ENCODE results near the gene NPLOC4.
"Not testable (repeated sequence)": the region's sequence is repeated elsewhere in the genome, so short reads cannot be mapped to it uniquely, and the experiment has no call there.

GRCh38 chr17:81531998-81532404 is 104.9 kb downstream of the NPLOC4 start:
- not testable (repeated sequence) for TF ChIP-seq PHF8 (CRISPR knock-in tag; IDR thresholded peaks at IDR 0.05); ZC3H4 (CRISPR knock-in tag; IDR thresholded peaks at IDR 0.05; ENCODE audit: borderline replicate concordance); POLR2G (IDR thresholded peaks at IDR 0.05; ENCODE audit: low read depth, low read length); NFKBIZ (CRISPR knock-in tag; IDR thresholded peaks at IDR 0.05); RAD21 (CRISPR knock-in tag; IDR thresholded peaks at IDR 0.05); HOMEZ (CRISPR knock-in tag; IDR thresholded peaks at IDR 0.05; ENCODE audit: low read depth); ZNF784 (CRISPR knock-in tag; IDR thresholded peaks at IDR 0.05; ENCODE audit: borderline replicate concordance); ZXDC (CRISPR knock-in tag; IDR thresholded peaks at IDR 0.05); MIER3 (CRISPR knock-in tag; IDR thresholded peaks at IDR 0.05; ENCODE audit: borderline replicate concordance); EZH2 (conservative IDR thresholded peaks at IDR 0.05; ENCODE audit: low read depth, low read length); CTCF (CRISPR knock-in tag; IDR thresholded peaks at IDR 0.05); ZNF660 (CRISPR knock-in tag; IDR thresholded peaks at IDR 0.05; ENCODE audit: borderline replicate concordance, low read depth)

Measured in HepG2 (cell line).